SK-N-SH (cell line): ENCODE data around the gene STAMBP. TPM values are rescaled to one million over a fixed set of nuclear protein-coding genes. Genes with fewer than 3 reads are reported as not detected.

ENCODE experiments used
- CTCF ChIA-PET: fragments of 300-600, 350-600 bp; formaldehyde crosslinking; extraction: SDS; loops from one replicate; lab custom pipeline; 2021; lab: Yijun Ruan, JAX
- POLR2A ChIA-PET: fragments of 350-600 bp; sonication (Branson Sonifier 250); formaldehyde crosslinking; extraction: SDS; loops from one replicate; lab custom pipeline; 2020; ENCODE audit warnings: antibody characterized with exemption, inconsistent platforms; lab: Yijun Ruan, JAX
- DNase-seq: peaks from one replicate; pipeline ENCODE4 v3.0.0; 2012
- H2AFZ ChIP-seq: fragments of 200-600 bp; sonication (generic); 2 replicates; pipeline ENCODE4 v1.8.1; 2016; ENCODE audit warnings: antibody characterized with exemption, mild to moderate bottlenecking, low read depth
- H3F3A ChIP-seq: fragments of 200-600 bp; sonication (generic); replicated peaks from 2 replicates; pipeline ENCODE3; 2016; ENCODE audit warnings: antibody characterized with exemption, mild to moderate bottlenecking; ENCODE audit not compliant: insufficient read depth
- H3K27ac ChIP-seq, 2 experiments: fragments of 200-500 bp in 1 of 2; fragments of 200-600 bp in 1 of 2; sonication (Bioruptor generic) in 1 of 2; sonication (generic), shearing (Covaris generic) in 1 of 2; 2 replicates each; pipeline versions ENCODE4 v1.5.1 to v1.6.1; 2014 to 2016; ENCODE audit warnings: low read depth in 2 of 2, inconsistent platforms in 1 of 2, low read length in 1 of 2, mild to moderate bottlenecking in 1 of 2, mixed read lengths in 1 of 2
- H3K27me3 ChIP-seq: fragments of 200-600 bp; sonication (generic), shearing (Covaris generic); 2 replicates; pipeline ENCODE4 v1.6.1; 2016; ENCODE audit warnings: mixed run types; ENCODE audit not compliant: insufficient read depth
- H3K36me3 ChIP-seq, 2 experiments: fragments of 200-500 bp in 1 of 2; fragments of 200-600 bp in 1 of 2; sonication (Bioruptor generic) in 1 of 2; sonication (generic) in 1 of 2; replicated peaks in 1 of 2; 2 replicates each; pipeline versions ENCODE3 to v1.5.1; 2014 to 2016; ENCODE audit warnings: low read length in 1 of 2, mild to moderate bottlenecking in 1 of 2; ENCODE audit not compliant: insufficient read depth in 2 of 2, control insufficient read depth in 1 of 2
- H3K4me1 ChIP-seq, 2 experiments: fragments of 200-500 bp in 1 of 2; fragments of 200-600 bp in 1 of 2; sonication (Bioruptor generic) in 1 of 2; sonication (generic), shearing (Covaris generic) in 1 of 2; 2 replicates each; pipeline versions ENCODE4 v1.5.1 to v1.6.1; 2014 to 2016; ENCODE audit warnings: low read depth in 1 of 2, low read length in 1 of 2, mixed run types in 1 of 2; ENCODE audit not compliant: insufficient read depth in 2 of 2, control insufficient read depth in 1 of 2
- H3K4me2 ChIP-seq: fragments of 200-600 bp; sonication (generic), shearing (Covaris generic); 2 replicates; pipeline ENCODE4 v1.6.1; 2017; ENCODE audit warnings: mixed run types
- H3K4me3 ChIP-seq, 2 experiments: fragments of 200-500 bp in 1 of 2; fragments of 200-600 bp in 1 of 2; sonication (Bioruptor generic) in 1 of 2; sonication (generic), shearing (Covaris generic) in 1 of 2; 2 replicates each; pipeline versions ENCODE4 v1.5.1 to v1.8.1; 2014 to 2016; ENCODE audit warnings: low read depth in 2 of 2, inconsistent platforms in 1 of 2, low read length in 1 of 2, mild to moderate bottlenecking in 1 of 2, mixed read lengths in 1 of 2, moderate library complexity in 1 of 2
- H3K79me2 ChIP-seq: fragments of 200-600 bp; sonication (generic); 2 replicates; pipeline ENCODE4 v1.8.1; 2017; ENCODE audit warnings: mild to moderate bottlenecking; ENCODE audit not compliant: insufficient read depth
- H3K9ac ChIP-seq: fragments of 200-600 bp; sonication (generic); 2 replicates; pipeline ENCODE4 v1.6.1; 2017; ENCODE audit warnings: mixed run types
- H3K9me2 ChIP-seq: fragments of 200-600 bp; sonication (generic); 2 replicates; pipeline ENCODE4 v1.6.1; 2017; ENCODE audit warnings: mixed run types
- H3K9me3 ChIP-seq: fragments of 200-600 bp; sonication (generic); 2 replicates; pipeline ENCODE4 v1.6.1; 2017; ENCODE audit warnings: mixed run types, mild to moderate bottlenecking, moderate library complexity
- H4K20me1 ChIP-seq: fragments of 200-600 bp; sonication (generic); 2 replicates; pipeline ENCODE4 v1.6.1; 2017; ENCODE audit warnings: mild to moderate bottlenecking, mixed run types; ENCODE audit not compliant: insufficient read depth
- CHD2 ChIP-seq: fragments of 150-350 bp; IDR thresholded peaks from 2 replicates; pipeline ENCODE4 v1.6.1; 2018; ENCODE audit warnings: low read length; ENCODE audit not compliant: partially characterized antibody
- ELF1 ChIP-seq: IDR thresholded peaks from 2 replicates; pipeline ENCODE4 v1.4.0; 2012
- FOSL2 ChIP-seq: IDR thresholded peaks from 2 replicates; pipeline ENCODE4 v1.4.0; 2012; ENCODE audit warnings: low read depth, mild to moderate bottlenecking, moderate library complexity, borderline replicate concordance
- GABPA ChIP-seq: IDR thresholded peaks from 2 replicates; pipeline ENCODE4 v1.4.0; 2012; ENCODE audit warnings: low read depth, mild to moderate bottlenecking
- GATA2 ChIP-seq: sonication (generic); formaldehyde crosslinking; IDR thresholded peaks from 2 replicates; pipeline ENCODE4 v1.5.0; 2020; ENCODE audit warnings: mild to moderate bottlenecking, missing genetic modification reagents
- NRF1 ChIP-seq: IDR thresholded peaks from 2 replicates; pipeline ENCODE4 v1.6.1; 2012; ENCODE audit warnings: low read depth, mild to moderate bottlenecking, low read length
- PBX3 ChIP-seq: IDR thresholded peaks from 2 replicates; pipeline ENCODE4; 2012
- RAD21 ChIP-seq: IDR thresholded peaks from 2 replicates; pipeline ENCODE4 v1.6.1; 2012; ENCODE audit warnings: mild to moderate bottlenecking, low read length
- RFX5 ChIP-seq: IDR thresholded peaks from 2 replicates; pipeline ENCODE4 v1.6.1; 2012; ENCODE audit warnings: mild to moderate bottlenecking, improper control_type of control experiment, low read length
- SIN3A ChIP-seq: IDR thresholded peaks from 2 replicates; pipeline ENCODE4 v1.6.1; 2012; ENCODE audit warnings: low read depth, mild to moderate bottlenecking, low read length, moderate library complexity, borderline replicate concordance
- SMC3 ChIP-seq: IDR thresholded peaks from 2 replicates; pipeline ENCODE4 v1.6.1; 2012; ENCODE audit warnings: low read depth, low read length, improper control_type of control experiment
- WGBS: methylation state at CpG from one replicate; pipeline ENCODE4 v1.1.6; 2017; ENCODE audit warnings: low lambda C conversion rate; 5-methylcytosine and 5-hydroxymethylcytosine counted together
- polyA plus RNA-seq, 3 experiments: library from polyadenylated mRNA; depleted of rRNA; stranded (reverse); fragments of >200 nt; gene quantifications; 2 replicates each; pipeline ENCODE4 v1.2.3, GENCODE V29; 2012

STAMBP gene
- polyA plus RNA-seq, 1 of the 3 experiments (the other 2 are of a cell fraction) = 42.2 TPM

GRCh38 chr2:73895473-73895872, 66.7 kb downstream of the STAMBP start:
- no peaks in the 10 kb centered on the region for H3K4me1 ChIP-seq
- no peak overlapping the region for H2AFZ ChIP-seq
- H3K9me2 ChIP-seq = no peaks in the 10 kb centered on the region
- DNase-seq = no peak
- TF ChIP-seq RFX5 (no peak), NRF1 (no peak), CHD2 (no peak), GATA2 (CRISPR knock-in tag) (no peak), SIN3A (no peak), GABPA (no peak), ELF1 (no peak)
- no peak overlapping the region for H3K4me2 ChIP-seq
- WGBS = 83% methylated on average over 9 of the region's 9 CpGs
- no peaks in the 10 kb centered on the region for H3K9me3 ChIP-seq
- no peaks in the 10 kb centered on the region; the same call in 1 of the 2 replicates for H3K27me3 ChIP-seq
- H3K4me3 ChIP-seq = no peak overlapping the region
- H3F3A ChIP-seq = no peaks in the 10 kb centered on the region
- no peak overlapping the region for H3K9ac ChIP-seq
- no peak overlapping the region for H3K27ac ChIP-seq
- H4K20me1 ChIP-seq = no peaks in the 10 kb centered on the region
- H3K79me2 ChIP-seq = no peaks in the 10 kb centered on the region
- H3K36me3 ChIP-seq = no peaks in the 10 kb centered on the region
- ChIA-PET CTCF (no interaction called here), POLR2A (no interaction called here)

GRCh38 chr2:73896362-73897239, 67.8 kb downstream of the STAMBP start:
- no peaks in the 10 kb centered on the region for H4K20me1 ChIP-seq
- H3K4me2 ChIP-seq = no peak overlapping the region
- no peak overlapping the region for H3K4me3 ChIP-seq
- H3K4me1 ChIP-seq = no peaks in the 10 kb centered on the region
- no peaks in the 10 kb centered on the region; the same call in 1 of the 2 replicates for H3K27me3 ChIP-seq
- ChIA-PET CTCF (interaction anchor here (0.7 to 1.2 kb wide), 4 partner anchors 12 to 193 kb away, joined by 3 to 4 read pairs (median 3); no protein-coding TSS in a partner anchor), POLR2A (no interaction called here)
- TF ChIP-seq ELF1 = no peak
- no peak for TF ChIP-seq RAD21
- TF ChIP-seq SMC3 = no peak
- no peak for TF ChIP-seq PBX3
- no peak for TF ChIP-seq FOSL2
- 65% methylated on average over 15 of the region's 15 CpGs for WGBS
- H3K79me2 ChIP-seq = no peaks in the 10 kb centered on the region
- H3K9me2 ChIP-seq = no peaks in the 10 kb centered on the region
- H2AFZ ChIP-seq = no peak overlapping the region
- no peaks in the 10 kb centered on the region for H3K9me3 ChIP-seq
- no peaks in the 10 kb centered on the region for H3K36me3 ChIP-seq
- H3K27ac ChIP-seq = no peak overlapping the region
- DNase-seq = no peak
- H3K9ac ChIP-seq = no peak overlapping the region
- no peaks in the 10 kb centered on the region for H3F3A ChIP-seq
